Measurements from ENCODE around the gene KRT7. TPM values are rescaled to one million over a fixed set of nuclear protein-coding genes. Genes with fewer than 3 reads are reported as not detected.

Gene KRT7
- total RNA-seq, 1 experiment from 2014 or later: 10.0 TPM

DNA sequence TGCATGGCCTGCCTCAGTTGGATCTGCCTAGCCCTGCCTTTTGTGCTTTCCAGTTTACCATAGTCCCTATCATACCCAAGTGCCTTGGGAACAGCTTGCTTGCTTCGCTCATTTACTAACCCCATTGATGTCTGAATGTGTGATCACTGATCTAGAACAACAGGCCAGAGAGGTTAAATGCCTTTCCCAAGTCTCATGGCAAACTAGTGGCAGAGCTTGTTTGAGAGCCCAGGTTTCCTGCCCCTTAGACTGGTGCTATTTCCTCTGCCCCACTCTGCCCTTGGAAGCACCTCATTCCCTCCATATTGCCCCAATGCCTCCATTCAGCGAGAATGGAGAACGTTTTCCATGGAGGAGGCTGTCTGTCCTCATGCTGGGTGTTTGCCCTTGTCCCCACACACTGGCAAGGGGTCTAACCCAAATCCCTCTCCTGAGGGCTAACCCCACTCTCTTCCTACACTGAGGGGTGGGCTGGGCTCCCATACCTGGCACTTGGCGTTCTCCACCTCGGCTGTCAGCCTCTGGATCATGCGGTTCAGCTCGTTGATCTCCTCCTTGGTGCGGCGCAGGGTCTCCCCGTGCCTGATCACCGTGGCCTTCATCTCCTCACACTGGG, 19.8 kb downstream of the KRT7 start:
- no peak overlapping the region for H2BK120ac ChIP-seq (ENCODE audit: low read depth, low read length, poor library complexity, severe bottlenecking)
- H3K9me3 ChIP-seq (ENCODE audit: control insufficient read depth, low read depth, low read length): no peaks in the 10 kb centered on the region
- no peak overlapping the region for H3K27ac ChIP-seq (ENCODE audit: insufficient read length, low read depth, low read length)
- no peak overlapping the region for H3K4me2 ChIP-seq (ENCODE audit: insufficient read depth, insufficient read length, low read length)
- no peak overlapping the region for H4K5ac ChIP-seq (ENCODE audit: insufficient read length, low read depth, low read length)
- H3K4ac ChIP-seq (ENCODE audit: low read depth, low read length): no peak overlapping the region
- Mint-ChIP-seq H3K27ac (no peak overlapping the region), H3K4me1 (peaks cover 22 to 27% of the 10 kb centered on the region in 2 experiments), H3K27me3 (ENCODE audit: low read depth) (peaks cover 88% of the 10 kb centered on the region), H3K4me3 (no peak overlapping the region), H3K36me3 (ENCODE audit: insufficient read depth in 1 of 3, low read depth in 3 of 3) (no peaks in the 10 kb centered on the region), H3K9me3 (no peaks in the 10 kb centered on the region)
- H3K23ac ChIP-seq (ENCODE audit: insufficient read length, low read depth, low read length): no peak overlapping the region
- no peaks in the 10 kb centered on the region for H3K4me1 ChIP-seq (ENCODE audit: insufficient read depth, low read length)
- no peak for DNase-seq
- no peak overlapping the region for H2BK12ac ChIP-seq (ENCODE audit: insufficient read length, low read depth, low read length)
- no peak overlapping the region for H2AK5ac ChIP-seq (ENCODE audit: insufficient read length, low read length)
- H2BK5ac ChIP-seq (ENCODE audit: insufficient read length, low read length): no peak overlapping the region
- no CpG with 5 or more reads among the region's 11 CpGs for WGBS (ENCODE audit: extremely low coverage, insufficient read length, low lambda C conversion rate)
- H3T11ph ChIP-seq (ENCODE audit: low read length): no peak overlapping the region
- no peak overlapping the region for H2BK20ac ChIP-seq (ENCODE audit: low read depth, low read length, poor library complexity, severe bottlenecking)
- H3K56ac ChIP-seq (ENCODE audit: insufficient read length, low read depth, low read length): no peak overlapping the region
- no peak overlapping the region for H3K9ac ChIP-seq (ENCODE audit: extremely low read depth, insufficient read length, low read length)
- no peaks in the 10 kb centered on the region for H3K79me2 ChIP-seq (ENCODE audit: insufficient read depth, low read length)
- TF ChIP-seq, protein P1, sequence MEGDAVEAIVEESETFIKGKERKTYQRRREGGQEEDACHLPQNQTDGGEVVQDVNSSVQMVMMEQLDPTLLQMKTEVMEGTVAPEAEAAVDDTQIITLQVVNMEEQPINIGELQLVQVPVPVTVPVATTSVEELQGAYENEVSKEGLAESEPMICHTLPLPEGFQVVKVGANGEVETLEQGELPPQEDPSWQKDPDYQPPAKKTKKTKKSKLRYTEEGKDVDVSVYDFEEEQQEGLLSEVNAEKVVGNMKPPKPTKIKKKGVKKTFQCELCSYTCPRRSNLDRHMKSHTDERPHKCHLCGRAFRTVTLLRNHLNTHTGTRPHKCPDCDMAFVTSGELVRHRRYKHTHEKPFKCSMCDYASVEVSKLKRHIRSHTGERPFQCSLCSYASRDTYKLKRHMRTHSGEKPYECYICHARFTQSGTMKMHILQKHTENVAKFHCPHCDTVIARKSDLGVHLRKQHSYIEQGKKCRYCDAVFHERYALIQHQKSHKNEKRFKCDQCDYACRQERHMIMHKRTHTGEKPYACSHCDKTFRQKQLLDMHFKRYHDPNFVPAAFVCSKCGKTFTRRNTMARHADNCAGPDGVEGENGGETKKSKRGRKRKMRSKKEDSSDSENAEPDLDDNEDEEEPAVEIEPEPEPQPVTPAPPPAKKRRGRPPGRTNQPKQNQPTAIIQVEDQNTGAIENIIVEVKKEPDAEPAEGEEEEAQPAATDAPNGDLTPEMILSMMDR (conservative IDR thresholded peaks at IDR 0.05): no peak
- H3K79me1 ChIP-seq (ENCODE audit: insufficient read depth, low read depth, low read length, poor library complexity, severe bottlenecking): no peaks in the 10 kb centered on the region
- no peaks in the 10 kb centered on the region; the same call in 1 of the 2 replicates for H3K27me3 ChIP-seq (ENCODE audit: insufficient read depth, low read length)
- no peak overlapping the region for H4K8ac ChIP-seq (replicated peaks; ENCODE audit: insufficient read length, low read depth, low read length)
- H4K20me1 ChIP-seq (ENCODE audit: control insufficient read depth, insufficient read depth, insufficient read length): no peaks in the 10 kb centered on the region
- no peak overlapping the region for H3K14ac ChIP-seq (ENCODE audit: insufficient read depth, low read length)
- H3K18ac ChIP-seq (ENCODE audit: insufficient read length, low read depth, low read length): no peak overlapping the region
- H2AFZ ChIP-seq (ENCODE audit: low read length): no peak overlapping the region
- no peaks in the 10 kb centered on the region for H3K23me2 ChIP-seq (ENCODE audit: insufficient read length, low read depth, low read length, poor library complexity, severe bottlenecking)
- no peak overlapping the region for H4K91ac ChIP-seq (ENCODE audit: insufficient read length, low read depth, low read length)
- no peak overlapping the region for H2BK15ac ChIP-seq (ENCODE audit: low read depth, low read length)
